Trophoblast cell (in vitro differentiated cells and primary cell): Measurements from ENCODE around the gene ZNF267.
"Not testable (repeated sequence)": the region's sequence is repeated elsewhere in the genome, so short reads cannot be mapped to it uniquely, and the experiment has no call there.

ENCODE experiments used
- DNase-seq, 2 donors: peaks; one replicate each; pipeline ENCODE4 v3.0.0-alpha.2; 2016
- H2AFZ ChIP-seq: 2 replicates; pipeline ENCODE4 v1.6.1; 2013; ENCODE audit warnings: low read length, moderate library complexity, mild to moderate bottlenecking; ENCODE audit not compliant: insufficient read depth, poor library complexity
- H2AK5ac ChIP-seq: 2 replicates; pipeline ENCODE4 v1.6.1; 2013; ENCODE audit warnings: mild to moderate bottlenecking, low read length
- H2BK120ac ChIP-seq: 2 replicates; pipeline ENCODE4 v1.6.1; 2013; ENCODE audit warnings: low read length, mild to moderate bottlenecking, moderate library complexity; ENCODE audit not compliant: insufficient read depth, poor library complexity
- H2BK12ac ChIP-seq: 2 replicates; pipeline ENCODE4 v1.6.1; 2013; ENCODE audit warnings: mild to moderate bottlenecking, low read length, moderate library complexity
- H2BK5ac ChIP-seq: 2 replicates; pipeline ENCODE4 v1.6.1; 2013; ENCODE audit warnings: low read length, low read depth, moderate library complexity, mild to moderate bottlenecking; ENCODE audit not compliant: poor library complexity
- H3K14ac ChIP-seq: 2 replicates; pipeline ENCODE4 v1.6.1; 2013; ENCODE audit warnings: mild to moderate bottlenecking, low read length
- H3K18ac ChIP-seq: 2 replicates; pipeline ENCODE4 v1.6.1; 2013; ENCODE audit warnings: mild to moderate bottlenecking, low read length
- H3K23ac ChIP-seq: 2 replicates; pipeline ENCODE4 v1.6.1; 2013; ENCODE audit warnings: low read length
- H3K27ac ChIP-seq: 2 replicates; pipeline ENCODE4 v1.5.1; 2013; ENCODE audit warnings: low read depth, mild to moderate bottlenecking, inconsistent platforms, low read length, moderate library complexity
- H3K27me3 ChIP-seq: 2 replicates; pipeline ENCODE4 v1.6.1; 2013; ENCODE audit warnings: inconsistent platforms, mild to moderate bottlenecking, low read length, moderate library complexity; ENCODE audit not compliant: insufficient read depth
- H3K36me3 ChIP-seq, 2 experiments: 1 replicate in 1 of 2; 2 replicates in 1 of 2; pipeline ENCODE4 v1.6.1; 2013; ENCODE audit warnings: low read length in 2 of 2, mild to moderate bottlenecking in 2 of 2, moderate library complexity in 1 of 2; ENCODE audit not compliant: insufficient read depth in 2 of 2, control insufficient read depth in 1 of 2
- H3K4ac ChIP-seq: 2 replicates; pipeline ENCODE4 v1.6.1; 2013; ENCODE audit warnings: low read depth, mild to moderate bottlenecking, low read length, moderate library complexity
- H3K4me1 ChIP-seq, 2 experiments: 1 replicate in 1 of 2; 2 replicates in 1 of 2; pipeline ENCODE4 v1.6.1; 2013; ENCODE audit warnings: low read length in 2 of 2, mild to moderate bottlenecking in 2 of 2, moderate library complexity in 1 of 2; ENCODE audit not compliant: insufficient read depth in 2 of 2, control insufficient read depth in 1 of 2
- H3K4me2 ChIP-seq: 2 replicates; pipeline ENCODE4 v1.6.1; 2013; ENCODE audit warnings: inconsistent platforms, mild to moderate bottlenecking, low read length, moderate library complexity
- H3K4me3 ChIP-seq: 2 replicates; pipeline ENCODE4 v1.5.1; 2013; ENCODE audit warnings: mild to moderate bottlenecking, low read depth, low read length, inconsistent platforms
- H3K79me1 ChIP-seq: one replicate; pipeline ENCODE4 v1.6.1; 2013; ENCODE audit warnings: low read length
- H3K79me2 ChIP-seq: 2 replicates; pipeline ENCODE4 v1.6.1; 2013; ENCODE audit warnings: low read length, mild to moderate bottlenecking; ENCODE audit not compliant: control insufficient read depth, insufficient read depth, poor library complexity
- H3K9ac ChIP-seq: 2 replicates; pipeline ENCODE4 v1.6.1; 2013; ENCODE audit warnings: mild to moderate bottlenecking, low read length
- H3K9me3 ChIP-seq: 2 replicates; pipeline ENCODE4 v1.6.1; 2013; ENCODE audit warnings: low read depth, mild to moderate bottlenecking, control low read depth, inconsistent platforms, low read length; ENCODE audit not compliant: insufficient read depth
- H4K12ac ChIP-seq: 2 replicates; pipeline ENCODE4 v1.6.1; 2013; ENCODE audit warnings: low read depth, mild to moderate bottlenecking, low read length, moderate library complexity
- H4K8ac ChIP-seq: 2 replicates; pipeline ENCODE4 v1.6.1; 2013; ENCODE audit warnings: low read depth, mild to moderate bottlenecking, low read length, moderate library complexity
- H4K91ac ChIP-seq: one replicate; pipeline ENCODE4 v1.6.1; 2013; ENCODE audit warnings: low read depth, mild to moderate bottlenecking, low read length, moderate library complexity
- WGBS: extraction: QIAGEN DNeasy Blood & Tissue Kit; methylation state at CpG from one replicate; pipeline ENCODE4 v1.1.7; 2013; ENCODE audit warnings: missing lambda C conversion rate; ENCODE audit not compliant: insufficient read length, insufficient coverage; ENCODE audit errors: extremely low coverage; 5-methylcytosine and 5-hydroxymethylcytosine counted together

ZNF267 gene

GRCh38 chr16:31951806-31952205 lies 78.2 kb downstream of the ZNF267 start:
- not testable (repeated sequence) for H3K79me1 ChIP-seq, H3K9me3 ChIP-seq, DNase-seq, H3K4me3 ChIP-seq, H3K27ac ChIP-seq, H4K91ac ChIP-seq, H3K18ac ChIP-seq, H2BK5ac ChIP-seq, H2BK120ac ChIP-seq, H3K4me2 ChIP-seq, H3K36me3 ChIP-seq, H3K4me1 ChIP-seq, H4K12ac ChIP-seq, H2AK5ac ChIP-seq, H3K9ac ChIP-seq, H2BK12ac ChIP-seq, H3K14ac ChIP-seq, H2AFZ ChIP-seq, H3K27me3 ChIP-seq, H3K79me2 ChIP-seq, H3K4ac ChIP-seq, H3K23ac ChIP-seq, H4K8ac ChIP-seq
- no CpG with 5 or more reads among the region's 1 CpG for WGBS

- not testable (repeated sequence) for H3K4me1 ChIP-seq, H3K27me3 ChIP-seq, H4K12ac ChIP-seq, H2AFZ ChIP-seq, H3K4me2 ChIP-seq, H3K4me3 ChIP-seq, H3K4ac ChIP-seq, H2BK120ac ChIP-seq, H4K91ac ChIP-seq, H2BK12ac ChIP-seq, H3K14ac ChIP-seq, H3K36me3 ChIP-seq, H3K23ac ChIP-seq, H3K79me2 ChIP-seq, H3K9me3 ChIP-seq, H4K8ac ChIP-seq, H3K79me1 ChIP-seq, H3K9ac ChIP-seq, H3K27ac ChIP-seq, H2BK5ac ChIP-seq, H2AK5ac ChIP-seq, H3K18ac ChIP-seq, DNase-seq
- no CpG with 5 or more reads among the region's 3 CpGs for WGBS
These were observed 78.6 kb downstream of the ZNF267 start for GRCh38 chr16:31952206-31952605.

- H3K79me1 ChIP-seq, H3K23ac ChIP-seq, H3K4ac ChIP-seq, H3K36me3 ChIP-seq, H2BK120ac ChIP-seq, H2AK5ac ChIP-seq, H3K4me1 ChIP-seq, H4K12ac ChIP-seq, H2BK5ac ChIP-seq, H2BK12ac ChIP-seq, H3K18ac ChIP-seq, H3K27me3 ChIP-seq, H3K4me3 ChIP-seq, H4K8ac ChIP-seq, H3K9ac ChIP-seq, H4K91ac ChIP-seq, H3K79me2 ChIP-seq, DNase-seq, H3K4me2 ChIP-seq, H3K14ac ChIP-seq, H3K27ac ChIP-seq, H2AFZ ChIP-seq: not testable (repeated sequence)
- whole genome bisulfite sequencing, result no CpG with 5 or more reads among the region's 8 CpGs
- H3K9me3 ChIP-seq, result peaks cover 11% of the 10 kb centered on the region
These were observed 82.6 kb downstream of the ZNF267 start for GRCh38 chr16:31956221-31956620.

- H3K79me2 ChIP-seq, H2BK12ac ChIP-seq, H4K91ac ChIP-seq, H3K4me2 ChIP-seq, H2AK5ac ChIP-seq, H3K27me3 ChIP-seq, DNase-seq, H2BK120ac ChIP-seq, H2AFZ ChIP-seq, H3K14ac ChIP-seq, H3K4me3 ChIP-seq, H3K23ac ChIP-seq, H3K9ac ChIP-seq, H3K18ac ChIP-seq, H4K8ac ChIP-seq, H3K4me1 ChIP-seq, H3K27ac ChIP-seq, H3K4ac ChIP-seq, H3K36me3 ChIP-seq, H4K12ac ChIP-seq, H2BK5ac ChIP-seq, H3K79me1 ChIP-seq: not testable (repeated sequence)
- H3K9me3 ChIP-seq, result peaks cover 11% of the 10 kb centered on the region
- WGBS, result no CpG with 5 or more reads among the region's 22 CpGs
These were observed 86.7 kb downstream of the ZNF267 start for GRCh38 chr16:31960186-31960910.
